ENCODE measurements around the gene AHRR. TPM values are rescaled to one million over a fixed set of nuclear protein-coding genes. Genes with fewer than 3 reads are reported as not detected.
A peak's percentile ranks its signal among the peaks of the same experiment; 100 is the strongest.
"Not testable (repeated sequence)": the region's sequence is repeated elsewhere in the genome, so short reads cannot be mapped to it uniquely, and the experiment has no call there.

Gene AHRR
- total RNA-seq, 6 experiments from 2014 or later: 0.06 to 0.81 (median 0.43) TPM

GRCh38 chr5:407051-407450, 85.5 kb downstream of the AHRR start:
- Histone ChIP-seq H3K27me3 (no peaks in the 10 kb centered on the region), H3K36me3 (no peaks in the 10 kb centered on the region), H3K9me3 (no peaks in the 10 kb centered on the region), H3K4me1 (no peaks in the 10 kb centered on the region), H3K4me3 (no peak overlapping the region), H3K27ac (no peak overlapping the region)
- TF ChIP-seq, protein P1, sequence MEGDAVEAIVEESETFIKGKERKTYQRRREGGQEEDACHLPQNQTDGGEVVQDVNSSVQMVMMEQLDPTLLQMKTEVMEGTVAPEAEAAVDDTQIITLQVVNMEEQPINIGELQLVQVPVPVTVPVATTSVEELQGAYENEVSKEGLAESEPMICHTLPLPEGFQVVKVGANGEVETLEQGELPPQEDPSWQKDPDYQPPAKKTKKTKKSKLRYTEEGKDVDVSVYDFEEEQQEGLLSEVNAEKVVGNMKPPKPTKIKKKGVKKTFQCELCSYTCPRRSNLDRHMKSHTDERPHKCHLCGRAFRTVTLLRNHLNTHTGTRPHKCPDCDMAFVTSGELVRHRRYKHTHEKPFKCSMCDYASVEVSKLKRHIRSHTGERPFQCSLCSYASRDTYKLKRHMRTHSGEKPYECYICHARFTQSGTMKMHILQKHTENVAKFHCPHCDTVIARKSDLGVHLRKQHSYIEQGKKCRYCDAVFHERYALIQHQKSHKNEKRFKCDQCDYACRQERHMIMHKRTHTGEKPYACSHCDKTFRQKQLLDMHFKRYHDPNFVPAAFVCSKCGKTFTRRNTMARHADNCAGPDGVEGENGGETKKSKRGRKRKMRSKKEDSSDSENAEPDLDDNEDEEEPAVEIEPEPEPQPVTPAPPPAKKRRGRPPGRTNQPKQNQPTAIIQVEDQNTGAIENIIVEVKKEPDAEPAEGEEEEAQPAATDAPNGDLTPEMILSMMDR (IDR thresholded peaks at IDR 0.05): no peak
- no peak for TF ChIP-seq POLR2A (IDR thresholded peaks at IDR 0.05)
- ATAC-seq: no peak
- 56% methylated on average over 6 of the region's 6 CpGs for WGBS (ENCODE audit: insufficient coverage, low coverage, low lambda C conversion rate, missing lambda C conversion rate)
- intact Hi-C loops (cut with DNase I): no loop called here
- DNase-seq: no peak

- no peak for TF ChIP-seq POLR2A (IDR thresholded peaks at IDR 0.05)
- TF ChIP-seq, protein P1 (IDR thresholded peaks at IDR 0.05): no peak
- Histone ChIP-seq H3K27me3 (no peaks in the 10 kb centered on the region), H3K36me3 (no peaks in the 10 kb centered on the region), H3K9me3 (no peaks in the 10 kb centered on the region), H3K4me3 (no peak overlapping the region), H3K27ac (no peak overlapping the region), H3K4me1 (no peaks in the 10 kb centered on the region)
- DNase-seq: no peak
- no peak for ATAC-seq
- 63% methylated on average over 6 of the region's 8 CpGs for whole genome bisulfite sequencing (ENCODE audit: insufficient coverage, low coverage, low lambda C conversion rate, missing lambda C conversion rate)
- intact Hi-C loops (cut with DNase I): no loop called here
Measured at GRCh38 chr5:407801-408268, 86.3 kb downstream of the AHRR start.

- Histone ChIP-seq H3K4me3 (no peak overlapping the region), H3K36me3 (no peaks in the 10 kb centered on the region), H3K27me3 (no peaks in the 10 kb centered on the region), H3K27ac (no peak overlapping the region), H3K9me3 (no peaks in the 10 kb centered on the region), H3K4me1 (no peaks in the 10 kb centered on the region)
- TF ChIP-seq POLR2A (IDR thresholded peaks at IDR 0.05): no peak
- TF ChIP-seq, protein P1 (IDR thresholded peaks at IDR 0.05): no peak
- ATAC-seq (no peak), DNase-seq (no peak)
- 47% methylated on average over 2 of the region's 2 CpGs for WGBS (ENCODE audit: insufficient coverage, low coverage, low lambda C conversion rate, missing lambda C conversion rate)
- intact Hi-C loops (cut with DNase I): no loop called here
Measured at GRCh38 chr5:410911-411517, 89.5 kb downstream of the AHRR start.

GRCh38 chr5:411728-412127, 90.2 kb downstream of the AHRR start:
- H3K36me3 ChIP-seq: no peaks in the 10 kb centered on the region
- H3K27ac ChIP-seq: no peak overlapping the region
- H3K9me3 ChIP-seq: no peaks in the 10 kb centered on the region
- no peaks in the 10 kb centered on the region for H3K27me3 ChIP-seq
- 66% methylated on average over 13 of the region's 13 CpGs for WGBS (ENCODE audit: insufficient coverage, low coverage, low lambda C conversion rate, missing lambda C conversion rate)
- ATAC-seq: no peak
- TF ChIP-seq, protein P1 (IDR thresholded peaks at IDR 0.05): no peak
- no peak overlapping the region for H3K4me3 ChIP-seq
- intact Hi-C loops (cut with DNase I): no loop called here
- no peak for DNase-seq
- no peaks in the 10 kb centered on the region for H3K4me1 ChIP-seq

DNA sequence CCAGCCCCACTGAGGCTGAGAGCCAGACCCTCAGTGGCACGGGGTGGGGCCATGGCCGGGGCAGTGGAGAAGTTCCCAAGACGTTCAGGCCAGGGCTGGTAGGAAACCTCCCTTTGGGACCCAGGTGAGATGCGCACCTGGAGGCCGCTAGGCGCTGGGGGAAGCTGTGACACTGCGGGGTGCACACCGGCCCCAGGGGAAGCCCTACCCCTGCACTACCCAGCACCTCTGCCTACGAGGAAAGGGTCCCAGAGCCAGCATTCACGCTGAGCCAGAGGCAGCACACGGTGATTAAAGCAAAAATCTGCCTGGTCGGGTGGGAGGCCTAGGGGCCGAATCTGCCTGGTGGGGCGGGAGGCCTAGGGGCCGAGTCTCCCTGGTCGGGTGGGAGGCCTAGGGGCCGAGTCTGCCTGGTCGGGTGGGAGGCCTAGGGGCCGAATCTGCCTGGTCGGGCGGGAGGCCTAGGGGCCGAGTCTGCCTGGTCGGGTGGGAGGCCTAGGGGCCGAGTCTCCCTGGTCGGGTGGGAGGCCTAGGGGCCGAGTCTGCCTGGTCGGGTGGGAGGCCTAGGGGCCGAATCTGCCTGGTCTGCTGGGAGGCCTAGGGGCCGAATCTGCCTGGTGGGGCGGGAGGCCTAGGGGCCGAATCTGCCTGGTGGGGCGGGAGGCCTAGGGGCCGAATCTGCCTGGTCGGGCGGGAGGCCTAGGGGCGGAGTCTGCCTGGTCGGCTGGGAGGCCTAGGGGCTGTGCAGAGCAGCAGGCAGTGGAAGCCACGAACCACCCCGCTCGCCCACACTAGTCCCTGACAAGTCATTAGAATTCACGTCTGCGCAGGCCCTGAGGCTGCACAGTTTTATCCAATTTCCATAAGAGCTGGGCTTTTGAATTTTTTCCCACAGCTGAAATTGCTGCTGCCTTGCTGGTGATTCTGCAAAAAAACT, 93.7 kb downstream of the AHRR start:
- H3K27me3 ChIP-seq; H3K4me3 ChIP-seq; H3K4me1 ChIP-seq; H3K9me3 ChIP-seq; intact Hi-C loops (cut with DNase I); H3K36me3 ChIP-seq; H3K27ac ChIP-seq: not testable (repeated sequence)
- peak in 1 of 3 donors; percentile 45 for DNase-seq
- WGBS (ENCODE audit: insufficient coverage, low coverage, low lambda C conversion rate, missing lambda C conversion rate): 64% methylated on average over 9 of the region's 42 CpGs
- peak in 1 of 4 donors; percentile 48 for ATAC-seq
